Activated naive CD4-positive, alpha-beta T cell treated with anti-CD3 and anti-CD28 coated beads, Interleukin-2, amount 50 U/mL, for 72 hours (primary cell): Measurements from ENCODE around the gene SLC30A2. TPM values are rescaled to one million over a fixed set of nuclear protein-coding genes. Genes with fewer than 3 reads are reported as not detected.

Experiments used
- ATAC-seq, 2 donors: fragments of 150-1000 bp; cut with Tn5 transposase; 2 replicates each; pipeline ENCODE4 v1.10.0; 2021; ENCODE audit warnings: mild to moderate bottlenecking in 2 of 2, moderate library complexity in 2 of 2
- DNase-seq, 2 donors: peaks; one replicate each; pipeline ENCODE4 v3.0.0; 2021 to 2022; ENCODE audit warnings: low spot score in 2 of 2
- H3K27ac Mint-ChIP-seq, 2 donors: one replicate each; pipeline ENCODE4 v1.8.0; 2022; ENCODE audit warnings: mild to moderate bottlenecking in 2 of 2, mixed read lengths in 2 of 2
- H3K36me3 Mint-ChIP-seq, 2 donors: one replicate each; pipeline ENCODE4 v1.8.0; 2022; ENCODE audit warnings: mixed read lengths in 2 of 2
- H3K9me3 Mint-ChIP-seq, 2 donors: one replicate each; pipeline ENCODE4 v1.8.0; 2022; ENCODE audit warnings: mixed read lengths in 2 of 2
- total RNA-seq, 2 donors: library from RNA; stranded (reverse); gene quantifications; one replicate each; pipeline ENCODE4 v1.2.3, GENCODE V29; 2022

SLC30A2 gene
- total RNA-seq, 2 donors from 2014 or later, result not detected

GRCh38 chr1:26020941-26021646 is 24.8 kb downstream of the SLC30A2 start:
- H3K36me3 Mint-ChIP-seq, result no peaks in the 10 kb centered on the region
- peak overlapping the region in 1 of 2 donors; percentile 32 for H3K27ac Mint-ChIP-seq
- H3K9me3 Mint-ChIP-seq, result no peaks in the 10 kb centered on the region
- DNase-seq (no peak), ATAC-seq (no peak)

- DNase-seq, result no peak
- Mint-ChIP-seq H3K36me3 (no peaks in the 10 kb centered on the region), H3K9me3 (no peaks in the 10 kb centered on the region), H3K27ac (peak overlapping the region in 1 of 2 donors; percentile 56)
- no peak for ATAC-seq
Measured at GRCh38 chr1:26020330-26020768, 25.6 kb downstream of the SLC30A2 start.

GRCh38 chr1:26019641-26020315 is 26.1 kb downstream of the SLC30A2 start:
- ATAC-seq, result no peak
- Mint-ChIP-seq H3K9me3 (no peaks in the 10 kb centered on the region), H3K36me3 (no peaks in the 10 kb centered on the region), H3K27ac (peak overlapping the region in 1 of 2 donors; percentile 56)
- DNase-seq, result no peak

GRCh38 chr1:26017606-26018005 is 28.3 kb downstream of the SLC30A2 start:
- Mint-ChIP-seq H3K27ac (peak overlapping the region in 1 of 2 donors; percentile 73), H3K36me3 (no peaks in the 10 kb centered on the region), H3K9me3 (no peaks in the 10 kb centered on the region)
- DNase-seq, result no peak
- ATAC-seq, result no peak

GRCh38 chr1:26016953-26017545 is 28.9 kb downstream of the SLC30A2 start:
- DNase-seq (no peak), ATAC-seq (no peak)

DNA sequence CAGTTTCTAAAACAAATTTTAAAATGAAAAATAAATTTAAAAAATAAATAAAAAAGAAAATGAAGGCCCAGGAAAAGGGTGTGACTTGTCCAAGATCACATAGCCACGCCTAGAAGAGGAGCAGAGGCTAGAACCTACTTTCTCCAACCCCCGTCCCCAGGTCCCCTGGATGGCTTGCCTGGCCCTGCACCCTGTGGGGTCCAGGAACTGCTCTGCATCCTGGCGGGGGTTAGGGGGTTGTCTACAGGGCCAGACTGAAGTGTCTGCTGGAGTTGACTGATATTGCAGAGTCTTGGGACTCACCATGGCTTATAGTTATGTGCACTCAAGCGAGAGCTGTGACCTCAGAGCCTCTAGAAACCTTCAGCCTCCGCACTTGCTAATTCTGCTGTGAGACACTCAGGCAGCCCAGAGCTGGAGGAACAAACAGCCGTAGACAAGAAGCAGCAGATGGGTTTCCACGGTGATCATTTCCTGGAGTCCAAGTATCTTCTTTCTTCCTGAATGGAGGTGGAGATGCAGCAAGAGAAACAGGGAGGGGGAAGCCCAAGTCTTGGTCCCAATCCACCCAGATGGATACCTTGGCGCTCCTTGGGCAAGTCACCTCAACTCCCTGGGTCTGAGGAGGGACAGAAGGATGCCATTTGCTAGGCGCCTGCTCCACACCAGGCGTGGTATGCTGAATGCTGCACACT is 29.5 kb downstream of the SLC30A2 start:
- no peaks in the 10 kb centered on the region for H3K9me3 Mint-ChIP-seq
- no peak for DNase-seq
- H3K36me3 Mint-ChIP-seq, result no peaks in the 10 kb centered on the region
- no peak overlapping the region for H3K27ac Mint-ChIP-seq
- no peak for ATAC-seq

More at GRCh38 chr1:26016953-26017545, 28.9 kb downstream of the SLC30A2 start:
- Mint-ChIP-seq H3K9me3 (no peaks in the 10 kb centered on the region), H3K27ac (peak overlapping the region in 1 of 2 donors; percentile 73), H3K36me3 (no peaks in the 10 kb centered on the region)

DNA sequence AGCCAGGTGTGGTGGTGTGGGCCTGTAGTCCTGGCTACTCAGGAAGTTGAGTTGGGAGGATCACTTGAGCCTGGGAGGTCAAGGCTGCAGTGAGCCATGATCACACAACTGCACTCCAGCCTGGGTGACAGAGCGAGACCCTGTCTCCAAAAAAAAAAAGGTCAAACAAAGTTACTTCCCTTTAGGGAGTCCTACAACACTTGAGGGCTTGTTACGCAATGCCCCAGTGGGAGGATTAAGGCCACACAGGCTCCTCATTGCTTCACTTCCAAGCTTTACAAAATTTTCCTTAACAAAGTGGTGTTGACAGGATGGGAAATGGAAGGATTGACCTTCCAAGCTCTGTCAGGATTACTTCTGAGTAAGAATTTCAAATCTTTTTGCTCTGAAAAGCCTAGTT is 30.6 kb downstream of the SLC30A2 start:
- Mint-ChIP-seq H3K9me3 (no peaks in the 10 kb centered on the region), H3K36me3 (no peaks in the 10 kb centered on the region), H3K27ac (no peak overlapping the region)
- ATAC-seq, result no peak
- DNase-seq, result no peak

DNA sequence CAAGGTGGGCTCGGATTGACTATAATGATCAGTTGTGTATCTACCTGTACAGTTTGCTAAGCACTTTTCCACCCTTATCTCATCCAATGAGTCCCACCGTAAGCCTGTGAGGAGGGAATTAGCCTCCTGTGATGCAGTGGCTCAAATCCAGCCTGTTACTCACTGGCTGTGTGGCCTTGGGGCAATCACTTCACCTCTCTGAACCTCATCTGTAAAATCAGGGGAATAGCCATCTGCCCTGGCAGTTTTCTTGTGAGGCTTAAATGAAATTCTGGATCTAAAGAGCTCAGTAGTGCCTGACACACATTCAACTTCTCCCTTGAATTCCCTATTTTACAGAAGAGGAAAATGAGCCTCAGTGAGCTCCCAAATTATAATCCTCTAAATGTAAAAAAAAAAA is 31.7 kb downstream of the SLC30A2 start:
- DNase-seq (no peak), ATAC-seq (no peak)
- H3K9me3 Mint-ChIP-seq, result no peaks in the 10 kb centered on the region
- no peak overlapping the region for H3K27ac Mint-ChIP-seq
- no peaks in the 10 kb centered on the region for H3K36me3 Mint-ChIP-seq

- Mint-ChIP-seq H3K27ac (no peak overlapping the region), H3K36me3 (no peaks in the 10 kb centered on the region), H3K9me3 (no peaks in the 10 kb centered on the region)
- ATAC-seq (no peak), DNase-seq (no peak)
Measured at GRCh38 chr1:26012864-26013263, 33.1 kb downstream of the SLC30A2 start.

DNA sequence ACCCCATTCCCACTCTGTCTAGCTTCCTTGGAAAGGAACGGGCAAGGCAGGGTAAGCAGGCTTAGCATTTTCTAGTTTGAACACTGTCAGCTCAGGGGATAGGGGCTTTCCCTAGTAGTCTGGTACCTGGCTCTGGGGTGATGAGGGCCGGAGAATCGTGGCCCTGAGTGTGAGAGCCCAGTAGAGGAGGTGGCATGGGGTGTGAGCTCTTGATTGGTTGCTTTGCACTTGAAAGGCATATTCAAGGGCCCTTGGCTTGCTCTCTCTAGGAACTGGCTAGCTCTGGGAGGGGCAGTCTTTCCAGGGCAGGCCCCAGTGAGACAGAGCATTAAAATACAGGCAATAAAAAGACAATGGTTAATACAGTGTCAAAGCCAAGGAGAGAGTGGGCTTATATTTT is 35.1 kb downstream of the SLC30A2 start:
- DNase-seq, result no peak
- ATAC-seq, result no peak
- Mint-ChIP-seq H3K36me3 (no peaks in the 10 kb centered on the region), H3K27ac (no peak overlapping the region), H3K9me3 (no peaks in the 10 kb centered on the region)

- DNase-seq (no peak), ATAC-seq (peak in 1 of 2 donors; percentile 54)
- Mint-ChIP-seq H3K27ac (no peak overlapping the region), H3K9me3 (no peaks in the 10 kb centered on the region), H3K36me3 (no peaks in the 10 kb centered on the region)
Measured at GRCh38 chr1:26009796-26010447, 36.0 kb downstream of the SLC30A2 start.

DNA sequence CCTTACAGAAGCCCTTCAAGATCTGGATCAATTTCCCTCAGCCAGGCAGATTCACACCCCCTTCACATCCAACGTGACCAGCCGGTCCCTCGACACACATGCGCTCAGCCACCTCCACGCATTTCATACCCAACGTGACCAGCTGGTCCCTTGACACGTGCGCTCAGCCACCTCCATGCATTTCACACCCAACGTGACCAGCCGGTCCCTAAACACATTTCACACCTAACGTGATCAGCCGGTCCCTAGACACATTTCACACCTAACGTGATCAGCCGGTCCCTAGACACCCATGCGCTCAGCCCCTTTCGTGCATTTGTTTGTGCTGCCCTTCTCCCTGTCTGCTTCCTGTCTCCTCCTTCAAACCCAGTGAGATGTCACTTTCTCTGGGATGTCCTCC is 39.2 kb downstream of the SLC30A2 start:
- Mint-ChIP-seq H3K36me3 (no peaks in the 10 kb centered on the region), H3K27ac (no peak overlapping the region), H3K9me3 (no peaks in the 10 kb centered on the region)
- ATAC-seq (no peak), DNase-seq (no peak)

- no peak for DNase-seq
- H3K9me3 Mint-ChIP-seq, result no peaks in the 10 kb centered on the region
- no peak for ATAC-seq
- no peaks in the 10 kb centered on the region for H3K36me3 Mint-ChIP-seq
- no peak overlapping the region for H3K27ac Mint-ChIP-seq
Measured at GRCh38 chr1:26005434-26006105, 40.3 kb downstream of the SLC30A2 start.

DNA sequence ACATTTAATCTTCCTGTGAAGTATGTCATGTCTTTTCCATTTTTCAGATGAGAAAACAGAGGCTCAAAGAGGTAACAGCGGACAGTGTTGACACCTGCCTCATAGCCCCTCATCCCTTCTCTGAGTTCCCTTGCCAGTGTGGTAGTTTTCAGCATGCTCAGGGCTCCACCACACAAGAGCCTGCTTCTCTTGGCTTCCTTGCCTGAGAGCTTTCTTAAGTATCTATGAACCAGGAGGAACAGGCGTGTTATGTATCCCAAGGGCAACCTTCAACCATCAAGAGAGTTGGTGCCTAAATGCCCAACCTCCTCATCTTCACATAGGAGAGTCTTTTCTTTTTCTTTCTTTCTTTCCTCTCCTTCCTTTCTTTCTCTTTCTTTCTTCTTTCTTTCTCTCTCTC is 42.2 kb downstream of the SLC30A2 start:
- no peak overlapping the region for H3K27ac Mint-ChIP-seq
- no peaks in the 10 kb centered on the region for H3K36me3 Mint-ChIP-seq
- no peaks in the 10 kb centered on the region for H3K9me3 Mint-ChIP-seq
- DNase-seq (no peak), ATAC-seq (no peak)

DNA sequence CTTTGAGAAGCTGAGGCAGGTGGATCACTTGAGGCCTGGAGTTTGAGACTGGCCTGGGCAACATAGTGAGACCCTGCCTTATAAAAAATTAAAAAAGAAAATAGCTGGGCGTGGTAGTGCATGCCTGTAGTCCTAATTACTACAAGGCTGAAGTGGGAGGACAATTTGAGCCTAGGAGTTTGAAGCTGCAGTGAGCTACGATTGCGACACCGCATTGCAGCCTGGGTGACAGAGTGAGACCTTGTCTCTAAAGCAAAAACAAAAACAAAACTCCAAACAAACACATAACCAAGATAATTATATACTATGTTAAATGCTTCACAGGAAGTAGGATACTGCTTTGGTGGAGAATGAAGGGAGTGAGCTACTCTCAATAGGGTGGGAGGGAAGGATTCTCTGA is 42.7 kb downstream of the SLC30A2 start:
- H3K27ac Mint-ChIP-seq, result no peak overlapping the region
- no peaks in the 10 kb centered on the region for H3K9me3 Mint-ChIP-seq
- no peak for ATAC-seq

More for the DNA sequence above, 42.7 kb downstream of the SLC30A2 start:
- DNase-seq, result no peak
- H3K36me3 Mint-ChIP-seq, result no peaks in the 10 kb centered on the region
